GM21723 (cell line): ENCODE data around the gene PRSS2.
"Not testable (repeated sequence)": the region's sequence is repeated elsewhere in the genome, so short reads cannot be mapped to it uniquely, and the experiment has no call there.

Source experiments
- ATAC-seq: cut with Tn5 transposase; IDR thresholded peaks from one replicate; pipeline ENCODE4 v1.9.1; 2021; ENCODE audit warnings: mild to moderate bottlenecking, moderate library complexity; ENCODE audit not compliant: unreplicated experiment

PRSS2 gene

DNA sequence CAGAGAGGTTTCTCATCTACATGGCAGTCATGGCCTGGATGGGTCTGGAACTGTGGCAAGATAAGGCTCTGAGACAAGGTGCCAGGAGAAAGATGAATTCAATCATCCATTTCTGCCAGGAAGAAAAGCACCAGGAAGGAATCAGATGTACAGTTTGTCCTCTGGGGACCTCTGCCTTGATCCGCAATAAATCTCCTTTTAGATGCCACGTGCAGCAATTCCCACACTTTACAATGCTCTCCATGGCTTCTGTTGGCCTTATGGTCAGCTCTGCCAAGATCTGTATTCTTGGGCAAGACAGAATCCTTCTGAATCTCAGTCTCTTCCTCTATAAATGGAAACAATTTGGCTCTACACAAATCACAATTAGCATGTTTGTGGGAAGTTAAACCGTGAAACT lies 12.5 kb upstream of the PRSS2 start:
- not testable (repeated sequence) for ATAC-seq

DNA sequence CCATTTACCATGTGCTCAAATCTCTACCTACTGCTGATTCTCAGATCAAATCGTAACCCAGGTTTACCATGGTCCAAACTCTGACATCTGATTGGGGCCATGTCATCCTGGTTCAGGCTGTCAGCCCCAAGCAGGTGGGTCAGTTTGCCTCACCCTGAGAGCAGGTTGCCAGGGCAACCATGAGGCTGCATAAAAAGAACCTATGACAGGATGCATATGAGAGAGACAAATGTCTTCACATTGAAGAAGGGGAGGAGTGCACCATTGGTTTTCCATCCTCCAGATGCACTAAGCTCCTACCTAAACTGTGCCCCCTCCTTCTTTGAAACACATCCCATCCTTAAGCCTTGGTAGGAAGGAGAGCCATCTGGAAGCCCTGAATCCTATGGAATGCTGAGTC lies 11.3 kb upstream of the PRSS2 start:
- no peak for ATAC-seq

- ATAC-seq = no peak
Observed at GRCh38 chr7:142760071-142760642, 10.6 kb upstream of the PRSS2 start.

DNA sequence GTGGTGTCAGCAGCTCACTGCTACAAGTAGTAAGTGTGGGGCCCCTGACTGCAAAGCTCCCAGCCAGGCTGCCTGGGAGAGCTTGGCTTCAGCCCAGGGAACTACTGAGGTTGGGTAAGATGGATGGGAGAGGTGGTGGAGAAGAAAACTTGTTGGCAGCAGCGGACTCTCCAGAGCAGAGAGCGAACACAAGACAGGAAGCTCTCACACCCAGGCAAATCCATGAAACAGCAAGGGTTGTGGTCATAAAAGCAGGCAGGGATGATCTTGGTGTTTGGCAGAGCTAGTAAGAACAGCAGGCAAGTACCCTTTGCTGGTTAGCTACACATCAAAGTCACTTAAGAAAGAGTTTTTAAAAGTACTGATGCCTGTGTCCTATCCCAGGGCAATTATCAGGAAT lies 9.2 kb upstream of the PRSS2 start:
- not testable (repeated sequence) for ATAC-seq

DNA sequence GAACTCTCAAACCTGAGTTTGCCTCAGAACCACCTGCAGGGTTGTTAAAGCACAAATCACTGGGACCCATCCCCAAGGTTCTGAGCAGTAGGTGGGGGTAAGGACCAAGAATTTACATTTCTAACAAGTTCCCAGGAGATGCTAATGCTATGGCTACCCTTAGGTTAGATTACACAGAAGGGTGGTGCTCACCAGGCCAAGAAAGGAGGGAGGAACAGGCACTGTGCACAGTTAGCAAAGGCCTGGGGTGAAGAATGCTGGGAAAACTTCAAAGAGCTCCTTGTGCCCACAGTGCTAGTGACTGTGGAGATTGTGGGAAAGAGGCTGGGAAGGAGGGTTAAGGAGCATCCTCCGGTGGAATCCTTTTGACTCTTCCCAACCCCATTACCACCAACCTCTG lies 8.7 kb upstream of the PRSS2 start:
- no peak for ATAC-seq

GRCh38 chr7:142767451-142767850 lies 3.3 kb upstream of the PRSS2 start:
- no peak for ATAC-seq

DNA sequence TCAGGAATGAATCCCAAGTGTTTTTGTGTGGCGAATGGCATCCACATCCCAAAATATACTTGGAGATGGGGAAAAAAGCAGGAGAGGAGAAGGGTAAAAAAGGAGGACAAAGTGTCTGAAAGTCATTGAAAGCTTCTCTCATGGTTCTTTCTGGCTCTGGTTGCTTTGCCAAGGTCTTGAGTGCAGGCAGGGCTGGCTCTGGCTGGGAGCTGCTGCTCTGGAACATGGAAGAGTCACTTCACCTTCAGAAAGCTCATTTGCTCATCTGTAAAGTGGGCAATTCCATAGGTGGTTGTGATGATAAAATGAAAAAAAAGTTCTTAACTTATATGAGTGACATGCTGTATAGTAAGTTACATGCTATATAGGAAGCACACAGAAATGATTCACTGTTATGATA lies 2.9 kb upstream of the PRSS2 start:
- no peak for ATAC-seq

- not testable (repeated sequence) for ATAC-seq
Observed at GRCh38 chr7:142768885-142769284, 1.9 kb upstream of the PRSS2 start.

DNA sequence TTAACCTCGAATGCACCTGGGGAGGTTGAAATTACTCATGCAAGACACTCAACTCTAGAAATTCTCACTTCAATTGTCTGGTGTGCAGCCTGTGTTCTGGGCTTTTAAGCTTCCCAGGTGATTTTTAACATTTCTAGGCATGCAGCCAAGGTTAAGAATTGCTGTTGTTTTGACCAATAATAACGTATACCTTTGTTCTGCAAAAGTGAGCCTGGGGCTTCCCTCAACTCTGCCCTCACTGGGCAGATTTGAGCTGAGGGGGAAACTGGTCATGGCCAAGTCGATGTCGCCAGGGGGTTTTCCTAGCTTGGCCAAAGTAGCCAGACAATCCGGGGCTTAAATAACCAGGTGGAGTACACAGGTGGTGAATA lies 568 bp downstream of the PRSS2 start:
- peak; percentile 98 for ATAC-seq

GRCh38 chr7:142772051-142772450 lies 1.3 kb downstream of the PRSS2 start:
- ATAC-seq = no peak

DNA sequence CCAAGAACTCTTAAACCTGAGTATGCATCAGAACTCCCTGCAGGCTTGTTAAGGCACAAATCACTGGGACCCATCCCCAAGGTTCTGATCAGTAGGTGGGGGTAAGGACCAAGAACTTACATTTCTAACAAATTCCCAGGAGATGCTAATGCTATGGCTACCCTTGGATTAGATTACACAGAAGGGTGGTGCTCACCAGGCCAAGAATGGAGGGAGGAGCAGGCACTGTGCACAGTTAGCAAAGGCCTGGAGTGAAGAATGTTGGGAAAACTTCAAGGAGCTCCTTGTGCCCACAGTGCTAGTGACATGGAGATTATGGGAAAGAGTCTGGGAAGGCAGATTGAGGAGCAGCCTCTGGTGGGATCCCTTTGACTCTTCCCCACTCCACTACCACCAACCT lies 1.9 kb downstream of the PRSS2 start:
- ATAC-seq = no peak

DNA sequence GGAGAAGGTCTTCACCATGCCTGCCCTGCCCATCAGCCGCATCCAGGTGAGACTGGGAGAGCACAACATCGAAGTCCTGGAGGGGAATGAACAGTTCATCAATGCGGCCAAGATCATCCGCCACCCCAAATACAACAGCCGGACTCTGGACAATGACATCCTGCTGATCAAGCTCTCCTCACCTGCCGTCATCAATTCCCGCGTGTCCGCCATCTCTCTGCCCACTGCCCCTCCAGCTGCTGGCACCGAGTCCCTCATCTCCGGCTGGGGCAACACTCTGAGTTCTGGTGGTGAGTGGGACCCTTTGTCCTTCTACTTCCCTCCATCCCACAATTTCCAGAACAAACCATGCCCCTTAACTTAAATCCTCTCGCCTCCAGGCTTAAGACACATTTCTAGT lies 2.5 kb downstream of the PRSS2 start:
- no peak for ATAC-seq

- no peak for ATAC-seq
Observed at GRCh38 chr7:142773937-142774744, 3.4 kb downstream of the PRSS2 start.

DNA sequence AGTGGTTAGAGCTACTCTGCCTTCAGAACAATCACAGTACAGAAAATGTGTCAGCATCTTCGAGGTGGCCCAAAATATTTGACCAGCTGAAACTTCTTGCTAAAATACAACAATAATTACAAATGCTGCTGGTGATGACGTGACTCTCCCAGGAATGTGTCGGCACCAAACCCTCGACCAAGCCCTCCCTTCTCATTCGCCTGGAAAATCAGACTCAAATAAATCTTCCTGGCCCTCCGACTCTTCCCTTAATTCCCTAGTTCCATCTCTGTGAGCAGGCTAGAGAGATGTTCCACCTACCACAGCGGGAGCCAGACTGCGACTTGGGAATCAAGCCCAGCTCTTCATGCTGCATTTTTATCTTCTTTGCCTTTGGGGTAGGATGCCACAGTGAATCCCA lies 4.1 kb downstream of the PRSS2 start:
- no peak for ATAC-seq

GRCh38 chr7:142775351-142776115 lies 4.8 kb downstream of the PRSS2 start:
- not testable (repeated sequence) for ATAC-seq

GRCh38 chr7:142776206-142776844 lies 5.6 kb downstream of the PRSS2 start:
- ATAC-seq = no peak

DNA sequence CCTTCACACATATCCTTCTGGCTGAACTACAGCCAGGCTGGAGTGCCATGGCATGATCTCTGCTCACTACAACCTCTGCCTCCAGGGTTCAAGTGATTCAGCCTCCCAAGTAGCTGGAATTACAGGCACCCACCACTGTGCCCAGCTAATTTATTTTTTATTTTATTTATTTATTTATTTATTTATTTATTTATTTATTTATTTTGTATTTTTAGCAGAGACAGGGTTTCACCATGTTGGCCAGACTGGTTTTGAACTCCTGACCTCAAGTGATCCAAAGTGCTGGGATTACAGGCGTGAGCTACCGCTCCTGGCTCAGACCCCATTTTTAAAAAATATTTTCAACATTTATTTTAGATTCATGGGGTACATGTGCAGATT lies 6.1 kb downstream of the PRSS2 start:
- not testable (repeated sequence) for ATAC-seq

- ATAC-seq = no peak
Observed at GRCh38 chr7:142777318-142777717, 6.5 kb downstream of the PRSS2 start.

- peak; percentile 94 for ATAC-seq
Observed at GRCh38 chr7:142782922-142783900, 12.4 kb downstream of the PRSS2 start.

GRCh38 chr7:142784096-142784495 lies 13.3 kb downstream of the PRSS2 start:
- no peak for ATAC-seq
